Measurements from ENCODE around the gene MAP3K7CL.

Gene MAP3K7CL

DNA sequence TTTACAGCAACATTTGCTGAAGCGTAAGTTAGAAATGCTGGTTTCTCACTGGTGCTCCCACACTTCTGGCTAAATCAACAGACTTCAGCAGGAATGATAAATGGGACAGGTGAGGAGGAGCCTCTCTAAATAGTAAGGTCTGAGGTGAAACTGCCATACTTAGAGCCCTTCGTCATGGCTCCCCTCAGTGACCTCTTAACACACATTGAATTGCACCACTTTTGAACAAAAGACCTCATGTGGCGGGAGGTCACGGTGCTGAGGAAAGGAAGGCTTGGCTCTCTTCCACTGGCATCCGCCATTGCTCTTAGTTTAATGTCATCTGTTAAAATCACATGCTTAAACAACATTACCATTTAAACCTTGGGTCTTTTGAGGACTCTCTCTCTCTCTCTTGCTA lies 3.4 kb downstream of the MAP3K7CL start:
- peaks cover 8% of the 10 kb centered on the region; the same call in 1 of the 2 replicates for H3K9me3 ChIP-seq (ENCODE audit: control insufficient read depth, insufficient read depth, low read depth, low read length)
- no peak overlapping the region for H3K9ac ChIP-seq (ENCODE audit: low read length)
- peaks cover 3% of the 10 kb centered on the region; the same call in 1 of the 2 replicates for H3K27me3 ChIP-seq (ENCODE audit: control insufficient read depth, insufficient read depth, low read length)
- no peak overlapping the region for H3K4me3 ChIP-seq (ENCODE audit: low read depth, low read length)
- no peaks in the 10 kb centered on the region for H3K36me3 ChIP-seq (ENCODE audit: control insufficient read depth, insufficient read depth, low read length)
- H3K27ac ChIP-seq (ENCODE audit: low read depth, low read length) = no peak overlapping the region
- 0 out of 2 replicates have a peak, but pooled peaks cover 2% of the 10 kb centered on the region for H3K4me1 ChIP-seq (ENCODE audit: control insufficient read depth, insufficient read depth, low read length)

DNA sequence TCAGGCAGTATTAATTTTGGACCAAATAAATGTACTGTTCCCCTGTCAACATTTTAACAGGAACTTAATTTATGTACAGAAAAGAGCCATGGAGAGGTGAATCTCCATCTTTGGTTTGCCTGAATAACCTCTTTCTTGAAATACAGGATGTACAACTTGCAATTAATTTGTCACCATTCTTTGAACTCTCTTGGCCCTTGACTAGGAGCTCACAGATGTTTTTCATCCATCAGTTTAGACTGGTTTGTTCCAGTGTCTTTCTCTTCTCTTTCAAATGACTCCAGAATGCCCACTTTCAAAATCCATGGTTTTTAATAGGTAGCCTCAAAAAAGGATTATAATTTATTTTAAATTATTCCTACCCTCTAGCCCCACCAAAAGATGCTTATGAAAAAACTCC lies 5.0 kb downstream of the MAP3K7CL start:
- H3K36me3 ChIP-seq (ENCODE audit: control insufficient read depth, insufficient read depth, low read length) = no peaks in the 10 kb centered on the region
- H3K4me1 ChIP-seq (ENCODE audit: control insufficient read depth, insufficient read depth, low read length) = 0 out of 2 replicates have a peak, but pooled peaks cover 2% of the 10 kb centered on the region
- H3K9me3 ChIP-seq (ENCODE audit: control insufficient read depth, insufficient read depth, low read depth, low read length) = no peaks in the 10 kb centered on the region
- H3K4me3 ChIP-seq (ENCODE audit: low read depth, low read length) = no peak overlapping the region
- no peak overlapping the region for H3K27ac ChIP-seq (ENCODE audit: low read depth, low read length)
- H3K9ac ChIP-seq (ENCODE audit: low read length) = no peak overlapping the region
- H3K27me3 ChIP-seq (ENCODE audit: control insufficient read depth, insufficient read depth, low read length) = peaks cover 3% of the 10 kb centered on the region; the same call in 1 of the 2 replicates

DNA sequence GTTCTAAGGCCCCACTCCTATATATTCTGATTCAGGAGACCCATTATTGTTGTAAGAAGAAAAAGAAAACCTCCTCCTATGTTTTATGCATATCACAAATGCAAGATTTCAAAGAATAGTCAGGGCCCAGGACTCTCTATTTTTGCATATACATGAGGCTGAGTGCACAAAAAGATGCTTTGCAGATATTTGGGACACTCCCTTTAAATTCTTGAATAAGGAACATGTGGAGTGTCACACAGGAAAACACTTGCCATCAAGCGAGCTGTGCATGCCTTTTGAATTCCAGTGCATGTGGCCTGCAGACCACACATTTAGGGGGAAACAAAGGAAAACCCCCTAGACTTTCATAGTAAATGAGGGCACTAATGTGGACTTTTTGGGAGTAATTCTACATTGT lies 5.6 kb downstream of the MAP3K7CL start:
- Histone ChIP-seq H3K4me3 (ENCODE audit: low read depth, low read length) (no peak overlapping the region), H3K9me3 (ENCODE audit: control insufficient read depth, insufficient read depth, low read depth, low read length) (no peaks in the 10 kb centered on the region), H3K27me3 (ENCODE audit: control insufficient read depth, insufficient read depth, low read length) (no peaks in the 10 kb centered on the region), H3K27ac (ENCODE audit: low read depth, low read length) (no peak overlapping the region), H3K36me3 (ENCODE audit: control insufficient read depth, insufficient read depth, low read length) (no peaks in the 10 kb centered on the region), H3K4me1 (ENCODE audit: control insufficient read depth, insufficient read depth, low read length) (0 out of 2 replicates have a peak, but pooled peaks cover 2% of the 10 kb centered on the region), H3K9ac (ENCODE audit: low read length) (no peak overlapping the region)

DNA sequence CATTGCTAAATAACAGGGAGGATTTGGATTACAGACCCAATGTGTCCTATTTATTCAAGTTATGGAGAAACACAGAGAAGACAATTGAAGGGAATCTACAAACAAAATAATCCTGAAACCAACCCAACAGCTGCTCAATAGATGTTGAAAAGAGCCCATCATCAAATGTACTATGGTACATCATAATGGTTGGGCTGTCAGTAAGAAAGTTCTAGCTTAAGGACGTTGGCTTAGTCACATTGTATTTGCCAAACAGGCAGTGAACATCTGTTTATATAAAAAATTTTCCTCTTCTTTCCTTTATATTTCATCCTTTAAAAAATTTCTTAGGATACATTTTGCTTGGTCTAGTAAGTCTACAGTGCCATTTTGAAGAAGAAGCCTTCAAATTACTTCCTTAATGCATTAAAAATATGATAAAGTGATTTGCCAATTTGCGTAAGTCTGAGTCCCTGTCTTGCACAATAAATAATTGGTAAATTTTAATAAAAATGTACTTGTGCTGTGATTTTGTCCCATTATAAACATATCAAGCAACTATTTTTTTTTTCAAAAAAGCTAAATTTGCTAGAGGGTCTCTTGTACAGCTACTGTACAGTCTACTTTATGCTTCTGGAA lies 14.4 kb downstream of the MAP3K7CL start:
- Histone ChIP-seq H3K27me3 (ENCODE audit: control insufficient read depth, insufficient read depth, low read length) (no peaks in the 10 kb centered on the region), H3K9ac (ENCODE audit: low read length) (no peak overlapping the region), H3K4me3 (ENCODE audit: low read depth, low read length) (no peak overlapping the region), H3K27ac (ENCODE audit: low read depth, low read length) (no peak overlapping the region), H3K4me1 (ENCODE audit: control insufficient read depth, insufficient read depth, low read length) (no peaks in the 10 kb centered on the region), H3K36me3 (ENCODE audit: control insufficient read depth, insufficient read depth, low read length) (no peaks in the 10 kb centered on the region), H3K9me3 (ENCODE audit: control insufficient read depth, insufficient read depth, low read depth, low read length) (no peaks in the 10 kb centered on the region)

DNA sequence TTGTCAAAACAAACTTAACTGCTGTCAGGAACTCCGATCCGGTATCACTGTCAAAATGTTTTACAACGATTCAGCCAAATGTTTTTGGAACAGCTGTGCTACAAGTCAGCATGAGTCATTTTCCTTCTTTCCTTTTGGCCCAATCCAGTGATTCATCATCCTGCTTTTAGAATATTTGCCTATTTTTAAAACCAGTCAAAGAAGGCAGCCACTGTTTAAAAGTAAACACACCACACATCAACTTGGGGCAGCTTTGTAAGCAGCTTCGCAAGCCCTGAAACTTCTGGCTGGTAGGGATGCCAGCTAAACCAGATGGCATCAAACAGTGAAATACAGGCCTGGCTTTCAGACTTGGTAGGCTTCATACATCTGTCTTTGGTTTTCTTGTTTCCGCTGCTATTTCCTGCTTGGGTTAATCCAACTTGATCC lies 14.9 kb downstream of the MAP3K7CL start:
- no peak overlapping the region for H3K9ac ChIP-seq (ENCODE audit: low read length)
- no peak overlapping the region for H3K27ac ChIP-seq (ENCODE audit: low read depth, low read length)
- H3K4me3 ChIP-seq (ENCODE audit: low read depth, low read length) = no peak overlapping the region
- no peaks in the 10 kb centered on the region for H3K4me1 ChIP-seq (ENCODE audit: control insufficient read depth, insufficient read depth, low read length)
- H3K9me3 ChIP-seq (ENCODE audit: control insufficient read depth, insufficient read depth, low read depth, low read length) = no peaks in the 10 kb centered on the region
- no peaks in the 10 kb centered on the region for H3K36me3 ChIP-seq (ENCODE audit: control insufficient read depth, insufficient read depth, low read length)
- H3K27me3 ChIP-seq (ENCODE audit: control insufficient read depth, insufficient read depth, low read length) = no peaks in the 10 kb centered on the region

DNA sequence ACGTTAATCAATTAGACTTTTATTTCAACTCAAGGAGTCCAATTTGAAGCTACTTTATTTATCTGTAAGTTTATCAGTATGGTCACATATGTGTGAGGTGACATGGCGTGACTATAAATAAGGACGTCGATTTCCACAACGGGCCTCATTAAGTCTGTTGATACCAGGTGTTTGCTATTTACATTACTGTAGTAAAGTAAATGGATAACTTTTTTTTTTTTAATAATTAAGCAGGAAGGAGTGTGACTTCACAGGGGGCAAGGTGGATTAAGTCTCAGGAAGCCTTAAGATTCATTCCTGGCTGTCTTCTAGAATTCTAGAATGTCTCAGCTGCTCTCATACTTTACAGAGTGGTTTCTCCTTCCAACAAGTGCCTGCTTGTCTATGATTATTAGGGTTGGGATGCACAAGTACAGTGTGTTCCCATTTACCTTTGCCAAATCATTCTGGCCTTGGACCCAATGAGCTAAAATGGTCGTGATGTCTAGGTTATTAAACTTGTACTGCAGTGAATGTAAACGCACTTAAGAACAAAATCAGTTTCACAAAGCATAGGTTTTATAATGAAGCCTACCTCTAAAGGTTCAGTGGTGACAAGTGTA lies 15.5 kb downstream of the MAP3K7CL start:
- no peaks in the 10 kb centered on the region for H3K4me1 ChIP-seq (ENCODE audit: control insufficient read depth, insufficient read depth, low read length)
- H3K9me3 ChIP-seq (ENCODE audit: control insufficient read depth, insufficient read depth, low read depth, low read length) = no peaks in the 10 kb centered on the region
- H3K27me3 ChIP-seq (ENCODE audit: control insufficient read depth, insufficient read depth, low read length) = no peaks in the 10 kb centered on the region
- no peak overlapping the region for H3K9ac ChIP-seq (ENCODE audit: low read length)
- H3K36me3 ChIP-seq (ENCODE audit: control insufficient read depth, insufficient read depth, low read length) = no peaks in the 10 kb centered on the region
- no peak overlapping the region for H3K4me3 ChIP-seq (ENCODE audit: low read depth, low read length)
- no peak overlapping the region for H3K27ac ChIP-seq (ENCODE audit: low read depth, low read length)

DNA sequence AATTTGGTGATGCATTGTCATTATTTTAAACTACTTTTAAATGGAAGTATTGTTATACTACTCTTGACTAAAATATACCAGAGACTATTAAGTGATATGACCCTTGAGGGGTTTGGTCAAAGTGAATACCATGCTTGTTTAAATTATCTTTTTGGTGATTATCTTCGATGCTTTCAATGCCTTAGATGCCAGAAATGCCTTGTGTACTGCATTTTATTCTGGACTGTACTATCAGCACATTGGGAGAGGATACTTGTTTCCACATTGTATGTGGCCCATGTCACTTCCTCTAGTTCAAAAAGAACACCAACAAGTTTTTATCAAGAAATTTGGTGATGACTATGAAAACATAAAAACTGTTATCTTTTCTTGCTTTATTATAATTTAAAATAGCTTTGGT lies 16.3 kb downstream of the MAP3K7CL start:
- Histone ChIP-seq H3K9ac (ENCODE audit: low read length) (no peak overlapping the region), H3K4me1 (ENCODE audit: control insufficient read depth, insufficient read depth, low read length) (no peaks in the 10 kb centered on the region), H3K4me3 (ENCODE audit: low read depth, low read length) (no peak overlapping the region), H3K36me3 (ENCODE audit: control insufficient read depth, insufficient read depth, low read length) (no peaks in the 10 kb centered on the region), H3K9me3 (ENCODE audit: control insufficient read depth, insufficient read depth, low read depth, low read length) (no peaks in the 10 kb centered on the region), H3K27me3 (ENCODE audit: control insufficient read depth, insufficient read depth, low read length) (no peaks in the 10 kb centered on the region), H3K27ac (ENCODE audit: low read depth, low read length) (no peak overlapping the region)

DNA sequence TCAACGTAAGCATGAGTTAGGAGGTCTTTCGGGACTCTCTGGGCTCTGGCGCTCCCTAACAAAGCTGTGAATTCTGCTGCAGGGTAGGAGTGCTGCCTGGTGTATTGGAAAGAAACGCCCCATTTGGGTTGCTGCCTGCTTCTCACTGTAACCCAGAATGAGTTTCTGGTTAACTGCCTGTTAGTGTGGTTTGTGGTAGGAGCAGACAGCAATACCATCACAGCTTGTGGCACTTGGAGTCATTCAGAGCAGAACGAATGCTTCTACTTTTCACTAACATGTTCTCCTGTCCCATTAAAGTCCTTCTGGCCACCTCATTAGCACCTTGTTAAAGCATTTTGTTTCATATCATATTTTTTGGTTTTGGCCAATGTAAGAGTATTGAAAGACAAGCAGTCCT lies 18.1 kb downstream of the MAP3K7CL start:
- no peak overlapping the region for H3K27ac ChIP-seq (ENCODE audit: low read depth, low read length)
- no peak overlapping the region for H3K9ac ChIP-seq (ENCODE audit: low read length)
- H3K4me3 ChIP-seq (ENCODE audit: low read depth, low read length) = no peak overlapping the region
- H3K27me3 ChIP-seq (ENCODE audit: control insufficient read depth, insufficient read depth, low read length) = no peaks in the 10 kb centered on the region
- H3K9me3 ChIP-seq (ENCODE audit: control insufficient read depth, insufficient read depth, low read depth, low read length) = no peaks in the 10 kb centered on the region
- no peaks in the 10 kb centered on the region for H3K4me1 ChIP-seq (ENCODE audit: control insufficient read depth, insufficient read depth, low read length)
- no peaks in the 10 kb centered on the region for H3K36me3 ChIP-seq (ENCODE audit: control insufficient read depth, insufficient read depth, low read length)

DNA sequence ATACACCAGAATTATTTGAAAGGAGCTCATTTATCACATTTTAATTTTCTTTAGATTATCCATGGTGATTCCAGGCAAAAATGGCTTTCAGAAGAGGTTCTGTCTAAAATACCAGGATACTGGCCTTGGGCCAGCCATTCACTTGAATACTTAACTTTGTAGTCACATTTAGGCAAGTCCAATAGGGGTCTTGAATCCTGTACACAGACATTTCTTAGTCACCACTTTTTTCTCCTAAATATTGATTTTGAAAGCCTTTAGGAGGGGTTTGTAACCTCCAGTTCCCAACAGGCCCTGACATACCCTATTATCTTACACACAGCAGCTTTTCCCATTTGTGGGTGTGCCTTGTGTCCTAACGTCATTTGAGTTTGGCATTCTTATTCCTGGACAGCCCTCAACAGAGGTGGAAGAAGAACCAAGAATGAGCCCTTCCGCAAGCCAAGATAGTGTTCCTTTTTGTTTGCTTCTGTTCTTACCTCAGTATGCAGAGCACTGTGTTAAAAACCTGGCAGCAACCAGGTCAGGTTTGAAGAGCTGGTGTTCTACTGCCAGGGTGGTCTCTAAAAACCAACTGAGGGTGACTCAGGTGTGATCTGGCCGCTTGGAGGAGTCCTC lies 19.5 kb downstream of the MAP3K7CL start:
- Histone ChIP-seq H3K9me3 (ENCODE audit: control insufficient read depth, insufficient read depth, low read depth, low read length) (no peaks in the 10 kb centered on the region), H3K27ac (ENCODE audit: low read depth, low read length) (no peak overlapping the region), H3K4me3 (ENCODE audit: low read depth, low read length) (no peak overlapping the region), H3K4me1 (ENCODE audit: control insufficient read depth, insufficient read depth, low read length) (no peaks in the 10 kb centered on the region), H3K27me3 (ENCODE audit: control insufficient read depth, insufficient read depth, low read length) (no peaks in the 10 kb centered on the region), H3K36me3 (ENCODE audit: control insufficient read depth, insufficient read depth, low read length) (no peaks in the 10 kb centered on the region), H3K9ac (ENCODE audit: low read length) (no peak overlapping the region)

DNA sequence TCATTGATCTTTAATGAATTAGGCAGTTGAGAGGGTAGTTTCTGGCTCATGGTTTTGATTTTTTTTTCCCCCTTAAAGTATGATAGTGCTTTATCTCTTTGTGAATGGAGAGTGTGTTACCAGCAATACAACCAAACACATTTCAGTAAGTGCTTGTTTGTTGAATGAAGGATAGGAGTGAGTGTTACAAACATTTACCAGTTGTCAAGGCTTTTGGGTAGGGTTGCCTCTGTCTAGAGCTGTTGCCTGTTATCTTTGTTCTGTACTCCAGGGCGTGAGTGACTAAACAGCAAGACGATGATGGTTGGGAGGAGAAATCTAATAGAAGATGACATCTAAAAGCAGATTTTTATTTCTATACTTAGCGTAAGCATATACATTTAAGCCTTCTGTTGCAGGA lies 21.5 kb downstream of the MAP3K7CL start:
- Histone ChIP-seq H3K9ac (ENCODE audit: low read length) (no peak overlapping the region), H3K4me1 (ENCODE audit: control insufficient read depth, insufficient read depth, low read length) (no peaks in the 10 kb centered on the region), H3K36me3 (ENCODE audit: control insufficient read depth, insufficient read depth, low read length) (no peaks in the 10 kb centered on the region), H3K27ac (ENCODE audit: low read depth, low read length) (no peak overlapping the region), H3K4me3 (ENCODE audit: low read depth, low read length) (no peak overlapping the region), H3K27me3 (ENCODE audit: control insufficient read depth, insufficient read depth, low read length) (no peaks in the 10 kb centered on the region), H3K9me3 (ENCODE audit: control insufficient read depth, insufficient read depth, low read depth, low read length) (no peaks in the 10 kb centered on the region)

DNA sequence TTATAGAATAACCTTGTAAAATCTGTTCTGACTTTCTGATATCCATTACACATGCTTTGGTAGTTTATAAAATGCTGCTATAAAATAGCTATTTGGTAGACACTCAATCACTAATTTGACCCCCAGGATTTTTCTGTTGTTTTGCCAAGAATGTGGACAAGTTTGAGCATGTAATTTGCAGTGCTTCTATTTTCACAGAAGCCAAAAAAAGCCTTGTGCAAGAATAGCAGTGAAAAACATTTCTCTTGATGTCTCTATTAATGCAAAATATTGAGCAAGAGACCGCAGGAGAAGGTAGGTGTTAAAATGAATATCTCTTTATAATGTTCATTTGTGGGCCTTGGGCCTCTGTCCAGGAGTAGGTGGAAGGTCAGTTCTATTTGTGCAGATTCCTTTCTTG lies 22.5 kb downstream of the MAP3K7CL start:
- no peak overlapping the region for H3K9ac ChIP-seq (ENCODE audit: low read length)
- no peak overlapping the region for H3K4me3 ChIP-seq (ENCODE audit: low read depth, low read length)
- no peaks in the 10 kb centered on the region for H3K27me3 ChIP-seq (ENCODE audit: control insufficient read depth, insufficient read depth, low read length)
- H3K9me3 ChIP-seq (ENCODE audit: control insufficient read depth, insufficient read depth, low read depth, low read length) = no peaks in the 10 kb centered on the region
- H3K4me1 ChIP-seq (ENCODE audit: control insufficient read depth, insufficient read depth, low read length) = no peaks in the 10 kb centered on the region
- H3K36me3 ChIP-seq (ENCODE audit: control insufficient read depth, insufficient read depth, low read length) = no peaks in the 10 kb centered on the region
- no peak overlapping the region for H3K27ac ChIP-seq (ENCODE audit: low read depth, low read length)
